IPS DF 19.7 (cell line): ENCODE data around the gene PGP.
A peak's percentile ranks its signal among the peaks of the same experiment; 100 is the strongest.
"Not testable (repeated sequence)": the region's sequence is repeated elsewhere in the genome, so short reads cannot be mapped to it uniquely, and the experiment has no call there.

ENCODE experiments used
- DNase-seq: peaks from one replicate; pipeline ENCODE4 v3.0.0-alpha.2; 2013; ENCODE audit warnings: low read depth, low spot score

Gene PGP

GRCh38 chr16:2223221-2223941 is 8.7 kb upstream of the PGP start, which contains the start of gene E4F1:
TSS of gene E4F1 (plus strand) at chr16:2223591. CDS start at chr16:2223614, 23 bp downstream.
- DNase-seq = peak; percentile 98

GRCh38 chr16:2216330-2216729 is 1.7 kb upstream of the PGP start:
- no peak for DNase-seq

GRCh38 chr16:2213817-2214718 is 572 bp downstream of the PGP start:
- DNase-seq = no peak

- no peak for DNase-seq
Measured at GRCh38 chr16:2212362-2213324, 2.0 kb downstream of the PGP start.

- no peak for DNase-seq
Measured at GRCh38 chr16:2211923-2212347, 2.7 kb downstream of the PGP start.

GRCh38 chr16:2210386-2211365 is 4.0 kb downstream of the PGP start, which contains the start of gene BRICD5:
TSS of gene BRICD5 (minus strand) at chr16:2210863. CDS start at chr16:2210833, 30 bp downstream.
- DNase-seq = no peak

GRCh38 chr16:2210009-2210332 is 4.7 kb downstream of the PGP start:
- DNase-seq = no peak

GRCh38 chr16:2209258-2210008 is 5.2 kb downstream of the PGP start:
- DNase-seq = no peak

- no peak for DNase-seq
Measured at GRCh38 chr16:2208772-2209171, 5.9 kb downstream of the PGP start.

GRCh38 chr16:2208308-2208707 is 6.3 kb downstream of the PGP start:
- no peak for DNase-seq

GRCh38 chr16:2207872-2208271 is 6.8 kb downstream of the PGP start:
- DNase-seq = no peak

- DNase-seq = no peak
Measured at GRCh38 chr16:2206780-2207433, 7.7 kb downstream of the PGP start.

GRCh38 chr16:2206420-2206779 is 8.2 kb downstream of the PGP start:
- DNase-seq = no peak

GRCh38 chr16:2205967-2206313 is 8.7 kb downstream of the PGP start:
- no peak for DNase-seq

GRCh38 chr16:2205104-2205966 is 9.3 kb downstream of the PGP start, which contains the start of gene MLST8:
TSS of gene MLST8 (plus strand) at chr16:2205454. CDS start at chr16:2206086, 632 bp downstream.
- DNase-seq = no peak

- no peak for DNase-seq
Measured at GRCh38 chr16:2204416-2205103, 10.1 kb downstream of the PGP start.

GRCh38 chr16:2203119-2203688 is 11.4 kb downstream of the PGP start:
- DNase-seq = not testable (repeated sequence)
